ENCODE results near the gene C12orf43. TPM values are rescaled to one million over a fixed set of nuclear protein-coding genes. Genes with fewer than 3 reads are reported as not detected.

C12orf43 gene
- total and polyA plus RNA-seq, 2 of the 4 experiments (the other 2 are of a cell fraction), result 12.5 to 13.5 TPM

GRCh38 chr12:121017966-121018491, 1.7 kb upstream of the C12orf43 start:
- Histone ChIP-seq H3K36me3 (ENCODE audit: control insufficient read depth, insufficient read depth, low read length) (no peaks in the 10 kb centered on the region), H3K9ac (ENCODE audit: low read depth, low read length) (no peak overlapping the region), H3K18ac (ENCODE audit: low read depth, low read length) (no peak overlapping the region), H2BK5ac (ENCODE audit: low read depth, low read length, poor library complexity, severe bottlenecking) (no peak overlapping the region), H3K27me3 (ENCODE audit: control insufficient read depth, insufficient read depth, low read length) (peaks cover 14% of the 10 kb centered on the region; the same call in 1 of the 2 replicates), H3K4me2 (ENCODE audit: low read depth, low read length) (no peak overlapping the region), H3K79me1 (ENCODE audit: low read depth in 1 of 2, low read length in 2 of 2) (peaks cover 12 to 15% of the 10 kb centered on the region in 2 experiments), H4K91ac (ENCODE audit: insufficient read depth, low read depth, low read length) (no peak overlapping the region), H3K14ac (replicated peaks; ENCODE audit: low read depth, low read length) (no peak overlapping the region), H2AK9ac (replicated peaks; ENCODE audit: low read depth, low read length, poor library complexity) (no peak overlapping the region), H2BK15ac (ENCODE audit: low read depth, low read length) (no peak overlapping the region), H3K56ac (ENCODE audit: extremely low read depth, insufficient read depth, low read length) (no peak overlapping the region), H3K27ac (ENCODE audit: insufficient read depth, low read length) (no peak overlapping the region), H3K4ac (ENCODE audit: low read depth, low read length) (no peak overlapping the region), H4K20me1 (ENCODE audit: insufficient read depth, low read length) (no peaks in the 10 kb centered on the region), H4K8ac (ENCODE audit: low read depth in 2 of 2, low read length in 2 of 2) (no peak overlapping the region), H2AK5ac (ENCODE audit: low read depth, low read length) (no peak overlapping the region), H2AFZ (replicated peaks; ENCODE audit: low read length, poor library complexity) (no peak overlapping the region), H2BK20ac (ENCODE audit: low read depth, low read length) (no peak overlapping the region), H3K9me1 (ENCODE audit: insufficient read depth, low read length) (0 out of 2 replicates have a peak, but pooled peaks cover 6% of the 10 kb centered on the region), H3K23ac (ENCODE audit: low read depth, low read length) (no peak overlapping the region), H3K9me3 (ENCODE audit: control insufficient read depth, insufficient read depth, low read length) (no peaks in the 10 kb centered on the region), H4K5ac (ENCODE audit: low read depth, low read length) (no peak overlapping the region), H2BK120ac (ENCODE audit: low read depth, low read length) (no peak overlapping the region), H3K4me3 (ENCODE audit: insufficient read depth, low read depth, low read length) (no peak overlapping the region), H3K4me1 (ENCODE audit: control insufficient read depth, insufficient read depth, low read length) (no peaks in the 10 kb centered on the region)
- ChIA-PET POLR2A (ENCODE audit: unreplicated experiment) (no interaction called here), CTCF (no interaction called here)
- intact Hi-C loops (cut with micrococcal nuclease) (no loop called here), dilution Hi-C loops (cut with HindIII; ENCODE audit: low sequenced_read_pairs, unreplicated experiment) (no loop called here), in situ Hi-C loops (cut with MboI; ENCODE audit: low sequenced_read_pairs) (no loop called here)
- 100% methylated on average over 2 of the region's 15 CpGs; no CpG with 5 or more reads in 1 of the 2 experiments for WGBS, 2 experiments (ENCODE audit: extremely low coverage in 2 of 2, insufficient read length in 1 of 2)
- TF ChIP-seq SMC3 (IDR thresholded peaks at IDR 0.05; ENCODE audit: low read depth, low read length) (no peak), MAFK (IDR thresholded peaks at IDR 0.05; ENCODE audit: low read depth, low read length) (no peak), RCOR1 (IDR thresholded peaks at IDR 0.05; ENCODE audit: insufficient replicate concordance, low read length) (no peak), NFE2L2 (IDR thresholded peaks at IDR 0.05; ENCODE audit: low read depth, low read length) (no peak), CEBPB (IDR thresholded peaks at IDR 0.05; ENCODE audit: low read depth, low read length) (no peak), CTCF (conservative IDR thresholded peaks at IDR 0.05; ENCODE audit: low read depth, low read length) (no peak), USF2 (IDR thresholded peaks at IDR 0.05; ENCODE audit: low read depth, low read length) (no peak), MAZ (IDR thresholded peaks at IDR 0.05; ENCODE audit: borderline replicate concordance, low read depth, low read length) (no peak), MXI1 (IDR thresholded peaks at IDR 0.05; ENCODE audit: borderline replicate concordance, low read depth, low read length) (no peak), RFX5 (IDR thresholded peaks at IDR 0.05; ENCODE audit: low read depth, low read length) (no peak), RAD21 (IDR thresholded peaks at IDR 0.05; ENCODE audit: low read length) (no peak), BHLHE40 (IDR thresholded peaks at IDR 0.05; ENCODE audit: low read depth, low read length) (no peak), POLR2A (IDR thresholded peaks at IDR 0.05; ENCODE audit: low read depth, low read length) (no peak), ELK1 (IDR thresholded peaks at IDR 0.05; ENCODE audit: borderline replicate concordance, low read depth, low read length) (no peak), CHD1 (IDR thresholded peaks at IDR 0.05; ENCODE audit: low read depth, low read length) (no peak), FOS (IDR thresholded peaks at IDR 0.05; ENCODE audit: low read depth, low read length) (no peak)
- no peak for ATAC-seq (ENCODE audit: low read depth)
- no peak for DNase-seq
- no TSS peak for BruUV-seq (replicated peaks)
